ENCODE measurements around the gene RHBDL2.
"Not testable (repeated sequence)": the region's sequence is repeated elsewhere in the genome, so short reads cannot be mapped to it uniquely, and the experiment has no call there.

DNA sequence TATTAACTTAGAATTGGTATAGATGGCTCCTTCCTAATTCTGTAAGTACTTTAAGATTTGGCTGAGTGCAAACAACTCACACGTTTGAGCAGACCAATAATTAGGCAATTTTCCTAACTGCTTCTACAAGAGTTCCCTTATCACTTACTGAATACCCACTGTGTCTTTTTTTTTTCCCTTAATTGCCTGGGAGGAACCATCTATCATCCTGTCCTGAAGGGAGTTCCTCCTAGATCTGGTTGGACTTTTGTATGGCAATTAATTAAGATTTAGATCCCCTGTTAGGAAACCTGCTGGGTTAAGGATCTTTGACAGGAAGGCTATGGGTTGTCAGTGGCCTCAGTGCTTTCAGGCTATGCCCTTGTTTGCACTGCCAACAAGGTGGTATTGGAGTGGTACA, 37.8 kb upstream of the RHBDL2 start:
- TF ChIP-seq, protein P1, sequence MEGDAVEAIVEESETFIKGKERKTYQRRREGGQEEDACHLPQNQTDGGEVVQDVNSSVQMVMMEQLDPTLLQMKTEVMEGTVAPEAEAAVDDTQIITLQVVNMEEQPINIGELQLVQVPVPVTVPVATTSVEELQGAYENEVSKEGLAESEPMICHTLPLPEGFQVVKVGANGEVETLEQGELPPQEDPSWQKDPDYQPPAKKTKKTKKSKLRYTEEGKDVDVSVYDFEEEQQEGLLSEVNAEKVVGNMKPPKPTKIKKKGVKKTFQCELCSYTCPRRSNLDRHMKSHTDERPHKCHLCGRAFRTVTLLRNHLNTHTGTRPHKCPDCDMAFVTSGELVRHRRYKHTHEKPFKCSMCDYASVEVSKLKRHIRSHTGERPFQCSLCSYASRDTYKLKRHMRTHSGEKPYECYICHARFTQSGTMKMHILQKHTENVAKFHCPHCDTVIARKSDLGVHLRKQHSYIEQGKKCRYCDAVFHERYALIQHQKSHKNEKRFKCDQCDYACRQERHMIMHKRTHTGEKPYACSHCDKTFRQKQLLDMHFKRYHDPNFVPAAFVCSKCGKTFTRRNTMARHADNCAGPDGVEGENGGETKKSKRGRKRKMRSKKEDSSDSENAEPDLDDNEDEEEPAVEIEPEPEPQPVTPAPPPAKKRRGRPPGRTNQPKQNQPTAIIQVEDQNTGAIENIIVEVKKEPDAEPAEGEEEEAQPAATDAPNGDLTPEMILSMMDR (IDR thresholded peaks at IDR 0.05) = not testable (repeated sequence)
- not testable (repeated sequence) for TF ChIP-seq POLR2AphosphoS5 (IDR thresholded peaks at IDR 0.05; ENCODE audit: low read depth, low read length); SIN3A (IDR thresholded peaks at IDR 0.05; ENCODE audit: borderline replicate concordance, insufficient read depth, low read depth, low read length)
- TF ChIP-seq, protein P2, sequence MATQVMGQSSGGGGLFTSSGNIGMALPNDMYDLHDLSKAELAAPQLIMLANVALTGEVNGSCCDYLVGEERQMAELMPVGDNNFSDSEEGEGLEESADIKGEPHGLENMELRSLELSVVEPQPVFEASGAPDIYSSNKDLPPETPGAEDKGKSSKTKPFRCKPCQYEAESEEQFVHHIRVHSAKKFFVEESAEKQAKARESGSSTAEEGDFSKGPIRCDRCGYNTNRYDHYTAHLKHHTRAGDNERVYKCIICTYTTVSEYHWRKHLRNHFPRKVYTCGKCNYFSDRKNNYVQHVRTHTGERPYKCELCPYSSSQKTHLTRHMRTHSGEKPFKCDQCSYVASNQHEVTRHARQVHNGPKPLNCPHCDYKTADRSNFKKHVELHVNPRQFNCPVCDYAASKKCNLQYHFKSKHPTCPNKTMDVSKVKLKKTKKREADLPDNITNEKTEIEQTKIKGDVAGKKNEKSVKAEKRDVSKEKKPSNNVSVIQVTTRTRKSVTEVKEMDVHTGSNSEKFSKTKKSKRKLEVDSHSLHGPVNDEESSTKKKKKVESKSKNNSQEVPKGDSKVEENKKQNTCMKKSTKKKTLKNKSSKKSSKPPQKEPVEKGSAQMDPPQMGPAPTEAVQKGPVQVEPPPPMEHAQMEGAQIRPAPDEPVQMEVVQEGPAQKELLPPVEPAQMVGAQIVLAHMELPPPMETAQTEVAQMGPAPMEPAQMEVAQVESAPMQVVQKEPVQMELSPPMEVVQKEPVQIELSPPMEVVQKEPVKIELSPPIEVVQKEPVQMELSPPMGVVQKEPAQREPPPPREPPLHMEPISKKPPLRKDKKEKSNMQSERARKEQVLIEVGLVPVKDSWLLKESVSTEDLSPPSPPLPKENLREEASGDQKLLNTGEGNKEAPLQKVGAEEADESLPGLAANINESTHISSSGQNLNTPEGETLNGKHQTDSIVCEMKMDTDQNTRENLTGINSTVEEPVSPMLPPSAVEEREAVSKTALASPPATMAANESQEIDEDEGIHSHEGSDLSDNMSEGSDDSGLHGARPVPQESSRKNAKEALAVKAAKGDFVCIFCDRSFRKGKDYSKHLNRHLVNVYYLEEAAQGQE (IDR thresholded peaks at IDR 0.05; ENCODE audit: insufficient read depth in 1 of 2, low read depth in 2 of 2, low read length in 1 of 2) = not testable (repeated sequence)
